Endothelial cell of umbilical vein (primary cell): ENCODE data around the gene PHLPP2. TPM values are rescaled to one million over a fixed set of nuclear protein-coding genes. Genes with fewer than 3 reads are reported as not detected.

Experiments used
- BruUV-seq: library from RNA; stranded (reverse); fragments of 400-500 nt; replicated peaks from 2 replicates; lab custom pipeline; 2021; lab: Mats Ljungman, UMichigan
- CTCF ChIA-PET: fragments of 300-600, 350-600 bp; sonication (Branson Sonifier 250); formaldehyde crosslinking; loops from one replicate; lab custom pipeline; 2021; ENCODE audit warnings: antibody characterized with exemption, inconsistent platforms; lab: Charles Lee
- POLR2A ChIA-PET: fragments of 300-600, 350-600 bp; sonication (Branson Sonifier 250); formaldehyde crosslinking; loops from one replicate; lab custom pipeline; 2021; ENCODE audit warnings: antibody characterized with exemption, inconsistent platforms; lab: Charles Lee
- DNase-seq: peaks from one replicate; pipeline ENCODE4 v3.0.0-alpha.2; 2011; ENCODE audit warnings: low read depth, low spot score
- FAIRE-seq: peaks from 2 replicates; lab custom pipeline; 2011; peaks lifted over from hg19 to GRCh38; lab: Jason Lieb, UNC
- H2AFZ ChIP-seq: 2 replicates; pipeline ENCODE4 v1.6.0; 2012; ENCODE audit warnings: low read depth, low read length, control low read depth, inconsistent platforms
- H3K27ac ChIP-seq: 2 replicates; pipeline ENCODE4 v1.5.1; 2011; ENCODE audit warnings: low read depth, mild to moderate bottlenecking, control low read depth, low read length, moderate library complexity; ENCODE audit not compliant: insufficient read depth
- H3K27me3 ChIP-seq, 2 experiments: 2 replicates each; pipeline versions ENCODE4 v1.6.0 to v1.6.1; 2011; ENCODE audit warnings: low read length in 2 of 2, mixed read lengths in 1 of 2; ENCODE audit not compliant: control insufficient read depth in 2 of 2, insufficient read depth in 2 of 2
- H3K36me3 ChIP-seq, 2 experiments: 2 replicates in 1 of 2; 3 replicates in 1 of 2; pipeline ENCODE4 v1.5.1; 2011; ENCODE audit warnings: low read length in 2 of 2, mild to moderate bottlenecking in 1 of 2, moderate library complexity in 1 of 2; ENCODE audit not compliant: control insufficient read depth in 2 of 2, insufficient read depth in 2 of 2; ENCODE audit errors: extremely low read depth in 1 of 2
- H3K4me1 ChIP-seq: 3 replicates; pipeline ENCODE4 v1.5.1; 2011; ENCODE audit warnings: mild to moderate bottlenecking, low read length; ENCODE audit not compliant: control insufficient read depth, insufficient read depth; ENCODE audit errors: extremely low read depth
- H3K4me2 ChIP-seq: 2 replicates; pipeline ENCODE4 v1.6.1; 2011; ENCODE audit warnings: low read length, control low read depth, mixed read lengths; ENCODE audit not compliant: insufficient read depth
- H3K4me3 ChIP-seq, 3 experiments: fragments of 200-600 bp in 1 of 3; sonication (generic), shearing (Covaris generic) in 1 of 3; replicated peaks in 1 of 3; 2 replicates each; pipeline ENCODE4 v1.5.1; 2011 to 2016; ENCODE audit warnings: control low read depth in 3 of 3, low read length in 3 of 3, mild to moderate bottlenecking in 2 of 3, inconsistent platforms in 1 of 3, low read depth in 1 of 3, moderate library complexity in 1 of 3; ENCODE audit not compliant: insufficient read depth in 1 of 3
- H3K79me2 ChIP-seq: 2 replicates; pipeline ENCODE4 v1.6.0; 2012; ENCODE audit warnings: low read length, inconsistent platforms; ENCODE audit not compliant: control insufficient read depth, insufficient read depth
- H3K9ac ChIP-seq: replicated peaks from 2 replicates; pipeline ENCODE3; 2011; ENCODE audit warnings: low read length, control low read depth; ENCODE audit not compliant: insufficient read depth; ENCODE audit errors: extremely low read depth
- H3K9me1 ChIP-seq: replicated peaks from 3 replicates; pipeline ENCODE4 v1.6.0; 2011; ENCODE audit warnings: mild to moderate bottlenecking, low read length; ENCODE audit not compliant: control insufficient read depth, insufficient read depth; ENCODE audit errors: extremely low read depth
- H3K9me3 ChIP-seq: replicated peaks from 2 replicates; pipeline ENCODE4 v1.5.1; 2012; ENCODE audit warnings: low read length, inconsistent platforms; ENCODE audit not compliant: control insufficient read depth, insufficient read depth
- H4K20me1 ChIP-seq: replicated peaks from 2 replicates; pipeline ENCODE3; 2011; ENCODE audit warnings: mild to moderate bottlenecking, low read length; ENCODE audit not compliant: control insufficient read depth, insufficient read depth; ENCODE audit errors: extremely low read depth
- CTCF ChIP-seq, 2 donors: IDR thresholded peaks; 1 replicate in 1 of 2; 2 replicates in 1 of 2; pipeline ENCODE4 v1.5.1; 2011; ENCODE audit warnings: low read length in 2 of 2, mild to moderate bottlenecking in 2 of 2, moderate library complexity in 2 of 2, control low read depth in 1 of 2, inconsistent platforms in 1 of 2, low read depth in 1 of 2; ENCODE audit not compliant: insufficient read depth in 1 of 2; ENCODE audit errors: extremely low read depth in 1 of 2
- EZH2 ChIP-seq: IDR thresholded peaks from 2 replicates; pipeline ENCODE4 v1.6.1; 2012; ENCODE audit warnings: borderline replicate concordance, low read depth, mild to moderate bottlenecking, moderate library complexity, low read length, inconsistent platforms; ENCODE audit not compliant: severe bottlenecking
- FOS ChIP-seq: IDR thresholded peaks from 2 replicates; pipeline ENCODE4 v1.6.1; 2011; ENCODE audit warnings: mild to moderate bottlenecking, low read length, moderate library complexity, borderline replicate concordance; ENCODE audit not compliant: insufficient read depth
- GATA2 ChIP-seq: IDR thresholded peaks from 2 replicates; pipeline ENCODE4 v1.7.0; 2011; ENCODE audit warnings: low read depth, mild to moderate bottlenecking, moderate library complexity, mixed read lengths, low read length; ENCODE audit not compliant: insufficient read length, insufficient read depth
- JUN ChIP-seq: IDR thresholded peaks from 2 replicates; pipeline ENCODE4 v1.6.1; 2011; ENCODE audit warnings: borderline replicate concordance, low read depth; ENCODE audit not compliant: insufficient read length, insufficient read depth
- MAX ChIP-seq: IDR thresholded peaks from 2 replicates; pipeline ENCODE4 v1.6.1; 2011; ENCODE audit not compliant: insufficient read depth, insufficient read length
- MYC ChIP-seq: IDR thresholded peaks from one replicate; pipeline ENCODE4 v1.6.1; 2011; ENCODE audit warnings: mild to moderate bottlenecking, low read depth, low read length
- POLR2A ChIP-seq: IDR thresholded peaks from 2 replicates; pipeline ENCODE4 v1.6.1; 2012; ENCODE audit warnings: low read depth, mild to moderate bottlenecking, control low read depth, low read length
- POLR2AphosphoS5 ChIP-seq: IDR thresholded peaks from 2 replicates; pipeline ENCODE4 v1.6.1; 2012; ENCODE audit warnings: low read depth, mild to moderate bottlenecking, control low read depth, low read length, moderate library complexity; ENCODE audit not compliant: insufficient read depth
- dilution Hi-C: fragments of 300-500 bp; cut with MboI; formaldehyde crosslinking; loops from one replicate; pipeline ENCODE4 v1.15.0; 2019; ENCODE audit warnings: low sequenced_read_pairs; ENCODE audit not compliant: extremely low pct_ligation_motif_present
- intact Hi-C: fragments of 100-400 bp; cut with micrococcal nuclease; formaldehyde crosslinking; loops from one replicate; pipeline ENCODE4 v1.10.0; 2022
- polyA plus RNA-seq, 4 experiments: library from polyadenylated mRNA; depleted of rRNA in 3 of 4; stranded (reverse) in 3 of 4; unstranded in 1 of 4; fragments of >200 nt; gene quantifications; 2 replicates each; pipeline versions ENCODE4 v1.2.1 to v1.2.3, GENCODE V29; 2011 to 2012; ENCODE audit warnings: missing spikeins in 1 of 4
- total RNA-seq: library from RNA; stranded (reverse); gene quantifications from 2 replicates; pipeline ENCODE4 v1.2.3, GENCODE V29; 2021

The PHLPP2 gene
- total and polyA plus RNA-seq, 2 donors (not counting 3 experiments of a cell fraction or from before 2014, with no cell fraction given), result 4.1 to 8.0 TPM

- ChIA-PET POLR2A (no interaction called here), CTCF (interaction anchor here (0.8 to 2.4 kb wide), 4 partner anchors 9 to 333 kb away, joined by 3 to 18 read pairs (median 4); no protein-coding TSS in a partner anchor)
- no peak for TF ChIP-seq EZH2
- Histone ChIP-seq H4K20me1 (no peaks in the 10 kb centered on the region), H3K27ac (no peak overlapping the region), H3K9ac (no peak overlapping the region), H2AFZ (no peak overlapping the region), H3K9me1 (no peaks in the 10 kb centered on the region), H3K9me3 (no peaks in the 10 kb centered on the region), H3K36me3 (no peaks in the 10 kb centered on the region), H3K4me2 (no peak overlapping the region), H3K27me3 (peaks cover 10 to 26% of the 10 kb centered on the region in 2 experiments), H3K79me2 (no peaks in the 10 kb centered on the region), H3K4me1 (peaks cover 2% of the 10 kb centered on the region), H3K4me3 (no peak overlapping the region)
- intact Hi-C loops (no loop called here), dilution Hi-C loops (no loop called here)
- BruUV-seq, result no TSS peak
- FAIRE-seq (peak; percentile 65), DNase-seq (peak; percentile 54)
These were observed 95.7 kb downstream of the PHLPP2 start for GRCh38 chr16:71628810-71629209.

GRCh38 chr16:71627731-71628181 lies 96.7 kb downstream of the PHLPP2 start:
- Histone ChIP-seq H3K4me3 (no peak overlapping the region), H3K79me2 (no peaks in the 10 kb centered on the region), H4K20me1 (no peaks in the 10 kb centered on the region), H3K4me2 (no peak overlapping the region), H3K27me3 (peaks cover 13 to 26% of the 10 kb centered on the region in 2 experiments), H3K36me3 (no peaks in the 10 kb centered on the region), H2AFZ (no peak overlapping the region), H3K9me1 (no peaks in the 10 kb centered on the region), H3K4me1 (peaks cover 2% of the 10 kb centered on the region), H3K27ac (no peak overlapping the region), H3K9ac (no peak overlapping the region), H3K9me3 (no peaks in the 10 kb centered on the region)
- ChIA-PET CTCF (interaction anchor here (1.4 to 2.4 kb wide), 3 partner anchors 10 to 19 kb away, joined by 3 to 18 read pairs (median 4); no protein-coding TSS in a partner anchor), POLR2A (no interaction called here)
- no TSS peak for BruUV-seq
- dilution Hi-C loops, result no loop called here
- no peak for TF ChIP-seq MYC
- TF ChIP-seq FOS, result no peak
- TF ChIP-seq EZH2, result no peak
- no peak for TF ChIP-seq POLR2A
- no peak for TF ChIP-seq MAX
- TF ChIP-seq GATA2, result no peak
- TF ChIP-seq JUN, result no peak
- no peak for TF ChIP-seq CTCF (IDR thresholded peaks at IDR 0.05; ENCODE audit: extremely low read depth in 1 of 2, insufficient read depth in 1 of 2, low read depth in 1 of 2, low read length in 2 of 2)
- TF ChIP-seq POLR2AphosphoS5, result no peak
- DNase-seq, result no peak
- FAIRE-seq, result no peak
- intact Hi-C loops, result no loop called here
